Mesenchymal stem cell (in vitro differentiated cells and primary cell): ENCODE measurements around the gene SDK2.
"Not testable (repeated sequence)": the region's sequence is repeated elsewhere in the genome, so short reads cannot be mapped to it uniquely, and the experiment has no call there.

ENCODE experiments used
- DNase-seq: peaks from one replicate; pipeline ENCODE4 v3.0.0-alpha.2; 2013
- H2AFZ ChIP-seq: one replicate; pipeline ENCODE4 v1.6.1; 2013; ENCODE audit warnings: low read depth, mild to moderate bottlenecking, control low read depth, inconsistent platforms, low read length, moderate library complexity
- H2AK5ac ChIP-seq: 2 replicates; pipeline ENCODE4 v1.6.1; 2013; ENCODE audit warnings: low read length, moderate library complexity, mild to moderate bottlenecking, inconsistent platforms; ENCODE audit not compliant: severe bottlenecking
- H2BK120ac ChIP-seq: one replicate; pipeline ENCODE4 v1.6.1; 2013; ENCODE audit warnings: low read depth, mild to moderate bottlenecking, inconsistent platforms, low read length, moderate library complexity
- H2BK12ac ChIP-seq, 2 experiments: one replicate each; pipeline ENCODE4 v1.6.1; 2013; ENCODE audit warnings: inconsistent platforms in 2 of 2, low read length in 2 of 2, mild to moderate bottlenecking in 2 of 2, moderate library complexity in 2 of 2, control low read depth in 1 of 2
- H2BK15ac ChIP-seq: one replicate; pipeline ENCODE4 v1.6.1; 2013; ENCODE audit warnings: mild to moderate bottlenecking, low read depth, inconsistent platforms; ENCODE audit not compliant: poor library complexity, severe bottlenecking
- H2BK5ac ChIP-seq: 2 replicates; pipeline ENCODE4 v1.6.1; 2013; ENCODE audit warnings: low read depth, mild to moderate bottlenecking, low read length, control low read depth, inconsistent platforms; ENCODE audit not compliant: poor library complexity, severe bottlenecking
- H3K14ac ChIP-seq, 2 experiments: one replicate each; pipeline ENCODE4 v1.6.1; 2013; ENCODE audit warnings: inconsistent platforms in 2 of 2, low read length in 2 of 2, control low read depth in 1 of 2, mild to moderate bottlenecking in 1 of 2, moderate library complexity in 1 of 2
- H3K18ac ChIP-seq, 2 experiments: one replicate each; pipeline ENCODE4 v1.6.1; 2013; ENCODE audit warnings: inconsistent platforms in 2 of 2, low read length in 2 of 2, control low read depth in 1 of 2, low read depth in 1 of 2, mild to moderate bottlenecking in 1 of 2
- H3K23ac ChIP-seq, 2 experiments: one replicate each; pipeline ENCODE4 v1.6.1; 2013; ENCODE audit warnings: inconsistent platforms in 2 of 2, low read length in 2 of 2, mild to moderate bottlenecking in 2 of 2, moderate library complexity in 2 of 2, control low read depth in 1 of 2
- H3K27ac ChIP-seq: 2 replicates; pipeline ENCODE4 v1.5.1; 2013; ENCODE audit warnings: mild to moderate bottlenecking, moderate library complexity, low read length, control low read depth, inconsistent platforms; ENCODE audit not compliant: poor library complexity, severe bottlenecking
- H3K27me3 ChIP-seq, 2 experiments: 2 replicates each; pipeline versions ENCODE4 v1.6.1 to v1.7.0; 2013; ENCODE audit warnings: low read length in 2 of 2, mild to moderate bottlenecking in 2 of 2, moderate library complexity in 2 of 2, control low read depth in 1 of 2, inconsistent platforms in 1 of 2; ENCODE audit not compliant: control insufficient read depth in 1 of 2, insufficient read depth in 1 of 2
- H3K36me3 ChIP-seq, 2 experiments: 2 replicates each; pipeline versions ENCODE4 v1.6.1 to v1.7.0; 2013; ENCODE audit warnings: low read length in 2 of 2, control low read depth in 1 of 2, inconsistent platforms in 1 of 2, low read depth in 1 of 2, mild to moderate bottlenecking in 1 of 2; ENCODE audit not compliant: insufficient read depth in 2 of 2, control insufficient read depth in 1 of 2
- H3K4ac ChIP-seq, 2 experiments: one replicate each; pipeline ENCODE4 v1.6.1; 2013; ENCODE audit warnings: inconsistent platforms in 2 of 2, low read length in 2 of 2, mild to moderate bottlenecking in 2 of 2, moderate library complexity in 2 of 2, control low read depth in 1 of 2, low read depth in 1 of 2
- H3K4me1 ChIP-seq: 2 replicates; pipeline ENCODE4 v1.6.1; 2013; ENCODE audit warnings: low read depth, low read length, control low read depth; ENCODE audit not compliant: control insufficient read depth, insufficient read depth
- H3K4me2 ChIP-seq: 2 replicates; pipeline ENCODE4 v1.6.1; 2013; ENCODE audit warnings: low read length, mild to moderate bottlenecking, inconsistent platforms; ENCODE audit not compliant: poor library complexity, severe bottlenecking
- H3K4me3 ChIP-seq, 2 experiments: 2 replicates each; pipeline versions ENCODE4 v1.5.1 to v1.7.0; 2013; ENCODE audit warnings: low read length in 2 of 2, mild to moderate bottlenecking in 2 of 2, control low read depth in 1 of 2, low read depth in 1 of 2; ENCODE audit not compliant: insufficient read depth in 1 of 2
- H3K79me1 ChIP-seq: replicated peaks from 2 replicates; pipeline ENCODE4 v1.6.1; 2013; ENCODE audit warnings: mild to moderate bottlenecking, control low read depth, low read length, inconsistent platforms; ENCODE audit not compliant: poor library complexity, severe bottlenecking
- H3K9ac ChIP-seq: 2 replicates; pipeline ENCODE4 v1.7.0; 2013; ENCODE audit warnings: mild to moderate bottlenecking, low read length, moderate library complexity
- H3K9me3 ChIP-seq: 2 replicates; pipeline ENCODE4 v1.7.0; 2013; ENCODE audit warnings: mild to moderate bottlenecking, low read length; ENCODE audit not compliant: control insufficient read depth
- H4K8ac ChIP-seq: one replicate; pipeline ENCODE4 v1.6.1; 2013; ENCODE audit warnings: inconsistent platforms, mild to moderate bottlenecking, low read length, moderate library complexity
- H4K91ac ChIP-seq: one replicate; pipeline ENCODE4 v1.6.1; 2013; ENCODE audit warnings: mild to moderate bottlenecking, low read length, inconsistent platforms
- WGBS: methylation state at CpG from one replicate; pipeline ENCODE4 v1.1.7; 2013; ENCODE audit warnings: mixed read lengths; 5-methylcytosine and 5-hydroxymethylcytosine counted together

The SDK2 gene

GRCh38 chr17:73371836-73372235 lies 272.4 kb downstream of the SDK2 start:
- H2BK120ac ChIP-seq, result no peak overlapping the region
- no peak for DNase-seq
- H3K36me3 ChIP-seq, result no peaks in the 10 kb centered on the region
- no peak overlapping the region for H3K23ac ChIP-seq
- H3K27ac ChIP-seq, result no peak overlapping the region
- H3K9ac ChIP-seq, result no peak overlapping the region
- peaks cover 0 to 43% of the 10 kb centered on the region in 2 experiments for H3K27me3 ChIP-seq
- no peak overlapping the region for H3K14ac ChIP-seq
- no peak overlapping the region for H4K91ac ChIP-seq
- 80% methylated on average over 9 of the region's 9 CpGs for WGBS
- H3K9me3 ChIP-seq, result no peaks in the 10 kb centered on the region
- H3K4me1 ChIP-seq, result peaks cover 11% of the 10 kb centered on the region
- H2BK15ac ChIP-seq, result no peak overlapping the region
- H3K79me1 ChIP-seq, result no peaks in the 10 kb centered on the region
- H2BK5ac ChIP-seq, result no peak overlapping the region
- H2AK5ac ChIP-seq, result peak overlapping the region; percentile 7
- H2AFZ ChIP-seq, result no peak overlapping the region
- H4K8ac ChIP-seq, result no peak overlapping the region
- no peak overlapping the region for H3K4me2 ChIP-seq
- no peak overlapping the region for H2BK12ac ChIP-seq
- H3K18ac ChIP-seq, result no peak overlapping the region
- no peak overlapping the region for H3K4me3 ChIP-seq
- no peak overlapping the region for H3K4ac ChIP-seq

DNA sequence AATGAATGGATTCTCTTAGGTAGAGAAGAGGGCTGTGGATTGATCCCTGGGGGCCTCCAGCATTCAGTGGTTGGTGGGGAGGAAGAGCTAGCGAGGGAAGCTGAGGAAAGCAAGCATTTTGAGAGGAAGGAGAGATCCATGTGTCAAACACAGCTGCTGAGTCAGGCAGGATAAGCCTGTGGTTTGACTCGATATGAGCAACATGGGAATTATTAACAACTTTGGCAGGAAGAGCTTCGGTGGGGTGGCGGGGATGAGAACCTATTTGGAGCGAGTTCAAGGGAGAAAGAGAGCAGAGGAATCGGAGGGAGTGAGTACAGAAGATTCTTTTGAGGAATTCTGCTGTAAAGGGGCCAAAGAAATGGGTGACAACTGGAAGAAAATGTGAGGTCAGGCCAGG lies 273.0 kb downstream of the SDK2 start:
- Histone ChIP-seq H4K91ac (no peak overlapping the region), H3K14ac (no peak overlapping the region), H3K18ac (no peak overlapping the region), H3K36me3 (no peaks in the 10 kb centered on the region), H2BK5ac (peak overlapping the region; percentile 46), H3K4me1 (peaks cover 12% of the 10 kb centered on the region), H3K79me1 (no peaks in the 10 kb centered on the region), H3K4me3 (no peak overlapping the region), H2BK12ac (no peak overlapping the region), H3K27ac (peak overlapping the region; percentile 94), H2AK5ac (no peak overlapping the region), H3K9ac (no peak overlapping the region), H3K4ac (no peak overlapping the region), H4K8ac (no peak overlapping the region), H3K9me3 (no peaks in the 10 kb centered on the region), H3K23ac (no peak overlapping the region), H2AFZ (no peak overlapping the region), H3K27me3 (peaks cover 0 to 43% of the 10 kb centered on the region in 2 experiments), H2BK15ac (no peak overlapping the region), H3K4me2 (peak overlapping the region; percentile 54), H2BK120ac (no peak overlapping the region)
- DNase-seq, result peak; percentile 73
- 7% methylated on average over 6 of the region's 6 CpGs for WGBS

DNA sequence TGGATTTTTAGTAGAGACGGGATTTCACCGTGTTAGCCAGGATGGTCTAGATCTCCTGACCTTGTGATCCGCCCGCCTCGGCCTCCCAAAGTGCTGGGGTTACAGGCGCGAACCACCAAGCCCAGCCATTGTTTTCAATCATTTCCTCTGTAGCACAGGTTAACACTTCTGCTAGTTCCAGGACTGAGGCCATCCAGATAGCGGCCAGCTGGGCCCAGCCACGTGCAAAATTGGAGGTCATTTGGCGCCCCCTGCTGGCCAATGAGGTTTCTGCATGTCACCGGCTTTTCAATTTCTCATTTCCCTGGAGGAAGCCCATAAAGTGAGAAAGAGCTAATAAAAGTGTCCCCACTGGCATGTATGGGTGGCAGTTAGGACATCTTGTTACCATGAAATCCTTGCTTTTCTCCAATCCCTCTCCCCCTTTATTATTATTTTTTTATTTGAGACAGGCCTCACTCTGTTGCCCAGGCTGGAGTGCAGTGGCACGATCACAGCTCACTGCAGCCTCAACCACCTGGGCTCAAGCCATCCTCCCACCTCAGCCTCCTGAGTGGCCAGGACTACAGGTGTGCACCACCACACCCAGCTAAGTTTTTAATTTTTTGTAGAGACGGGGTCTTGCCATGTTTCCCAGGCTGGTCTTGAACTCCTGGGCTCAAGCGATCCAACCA lies 274.3 kb downstream of the SDK2 start:
- not testable (repeated sequence) for H2BK5ac ChIP-seq, H3K14ac ChIP-seq, H3K23ac ChIP-seq, H3K79me1 ChIP-seq, H3K9ac ChIP-seq, H3K4me2 ChIP-seq, H3K4me3 ChIP-seq, H3K18ac ChIP-seq, H3K27ac ChIP-seq, H2AFZ ChIP-seq, H3K4ac ChIP-seq, H2BK120ac ChIP-seq, H2BK12ac ChIP-seq, H3K36me3 ChIP-seq, H2BK15ac ChIP-seq, H4K8ac ChIP-seq, H3K9me3 ChIP-seq, H2AK5ac ChIP-seq, H4K91ac ChIP-seq
- Histone ChIP-seq H3K27me3 (peaks cover 0 to 56% of the 10 kb centered on the region in 2 experiments), H3K4me1 (peaks cover 20% of the 10 kb centered on the region)
- DNase-seq, result peak; percentile 70
- WGBS, result 34% methylated on average over 14 of the region's 14 CpGs

- H3K4me3 ChIP-seq, result no peak overlapping the region
- 84% methylated on average over 14 of the region's 14 CpGs for WGBS
- no peak for DNase-seq
Observed at GRCh38 chr17:73369111-73369521, 275.1 kb downstream of the SDK2 start.

More at GRCh38 chr17:73369111-73369521, 275.1 kb downstream of the SDK2 start:
- H3K27me3 ChIP-seq, result peaks cover 0 to 54% of the 10 kb centered on the region in 2 experiments
- H3K4ac ChIP-seq, result peak overlapping the region in 1 of 2 experiments; percentile 40
- H3K27ac ChIP-seq, result no peak overlapping the region
- no peaks in the 10 kb centered on the region for H3K9me3 ChIP-seq
- no peaks in the 10 kb centered on the region for H3K79me1 ChIP-seq
- H2BK15ac ChIP-seq, result no peak overlapping the region
- no peak overlapping the region for H3K23ac ChIP-seq
- no peak overlapping the region for H3K4me2 ChIP-seq
- no peak overlapping the region for H4K8ac ChIP-seq
- H2BK5ac ChIP-seq, result no peak overlapping the region
- no peaks in the 10 kb centered on the region for H3K36me3 ChIP-seq
- H2AK5ac ChIP-seq, result no peak overlapping the region
- H3K18ac ChIP-seq, result peak overlapping the region in 1 of 2 experiments; percentile 56
- peaks cover 20% of the 10 kb centered on the region for H3K4me1 ChIP-seq
- H3K9ac ChIP-seq, result no peak overlapping the region
- H2AFZ ChIP-seq, result no peak overlapping the region
- H3K14ac ChIP-seq, result no peak overlapping the region
- H2BK120ac ChIP-seq, result no peak overlapping the region
- peak overlapping the region; percentile 6 for H4K91ac ChIP-seq
- peak overlapping the region in 1 of 2 experiments; percentile 32 for H2BK12ac ChIP-seq
